T-helper 9 cell (primary cell): Measurements from ENCODE around the gene SCYGR5.
"Not testable (repeated sequence)": the region's sequence is repeated elsewhere in the genome, so short reads cannot be mapped to it uniquely, and the experiment has no call there.

Experiments used
- DNase-seq: peaks from one replicate; pipeline ENCODE4 v3.0.0-alpha.2; 2020
- total RNA-seq, 2 donors: gene quantifications; one replicate each; lab custom pipeline; 2026; lab: John Stamatoyannopoulos, UW

SCYGR5 gene, protein sequence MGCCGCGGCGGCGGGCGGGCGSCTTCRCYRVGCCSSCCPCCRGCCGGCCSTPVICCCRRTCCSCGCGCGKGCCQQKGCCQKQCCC
- total RNA-seq = 0 reads per million in 2 donors

DNA sequence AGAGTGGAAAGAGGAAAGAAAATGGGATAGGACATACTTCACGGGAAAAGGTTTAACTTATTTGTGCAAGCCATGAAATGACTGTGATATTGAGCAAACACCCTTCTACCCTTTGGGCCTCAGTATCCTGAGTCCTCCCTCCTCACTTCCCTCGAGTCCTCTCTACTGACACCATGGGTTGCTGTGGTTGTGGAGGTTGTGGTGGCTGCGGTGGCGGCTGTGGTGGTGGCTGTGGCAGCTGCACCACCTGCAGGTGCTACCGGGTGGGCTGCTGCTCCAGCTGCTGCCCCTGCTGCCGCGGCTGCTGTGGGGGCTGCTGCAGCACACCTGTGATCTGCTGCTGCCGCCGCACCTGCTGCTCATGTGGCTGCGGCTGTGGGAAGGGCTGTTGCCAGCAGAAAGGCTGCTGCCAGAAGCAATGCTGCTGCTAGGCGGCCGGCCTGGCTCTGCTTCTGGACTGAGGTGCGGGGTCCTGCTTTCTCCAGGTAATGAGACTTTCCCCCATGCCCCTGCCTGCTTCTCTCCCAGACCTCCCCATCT lies at the start of gene SCYGR5:
Gene SCYGR5, plus strand, starts transcription at position 174 of the 540 bp plus-strand sequence. Its CDS starts 0 bp downstream, at position 174.
- not testable (repeated sequence) for DNase-seq

DNA sequence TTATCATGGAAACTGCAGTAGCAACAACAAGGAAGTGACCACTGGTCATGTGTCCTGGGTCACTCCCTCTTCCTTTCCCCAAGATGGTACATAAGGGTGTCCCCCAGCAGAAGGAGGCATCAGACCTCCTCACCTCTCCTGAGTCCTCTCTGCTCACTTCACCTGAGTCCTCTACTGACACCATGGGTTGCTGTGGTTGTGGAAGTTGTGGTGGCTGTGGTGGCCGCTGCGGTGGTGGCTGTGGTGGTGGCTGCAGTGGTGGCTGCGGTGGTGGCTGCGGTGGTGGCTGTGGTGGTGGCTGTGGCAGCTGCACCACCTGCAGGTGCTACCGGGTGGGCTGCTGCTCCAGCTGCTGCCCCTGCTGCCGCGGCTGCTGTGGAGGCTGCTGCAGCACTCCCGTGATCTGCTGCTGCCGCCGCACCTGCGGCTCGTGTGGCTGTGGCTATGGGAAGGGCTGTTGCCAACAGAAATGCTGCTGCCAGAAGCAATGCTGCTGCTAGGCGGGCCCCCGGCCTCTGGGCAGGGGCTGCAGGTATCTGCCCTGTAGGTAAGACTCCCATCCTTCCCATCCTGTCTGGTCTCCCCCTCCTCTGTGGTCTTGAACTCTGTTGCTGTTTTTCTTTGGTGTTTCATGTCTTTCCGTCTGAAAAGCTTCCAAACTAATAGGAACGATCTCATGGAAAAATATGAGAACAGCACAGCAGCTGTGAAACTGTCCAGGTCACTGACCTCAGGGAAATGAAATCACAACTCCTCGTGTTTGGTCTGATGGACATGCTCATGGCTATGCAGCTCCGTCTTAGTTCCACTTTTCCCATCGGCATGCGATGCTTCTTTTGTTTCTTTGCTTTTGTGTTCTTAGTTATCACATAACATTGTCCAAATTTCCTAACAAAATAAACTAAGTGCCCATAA lies 49.0 kb upstream of the SCYGR5 start, which contains the start of gene SCYGR4:
Gene SCYGR4, plus strand, starts transcription at position 183 of the 915 bp plus-strand sequence. Its CDS starts 0 bp downstream, at position 183.
- DNase-seq = no peak

DNA sequence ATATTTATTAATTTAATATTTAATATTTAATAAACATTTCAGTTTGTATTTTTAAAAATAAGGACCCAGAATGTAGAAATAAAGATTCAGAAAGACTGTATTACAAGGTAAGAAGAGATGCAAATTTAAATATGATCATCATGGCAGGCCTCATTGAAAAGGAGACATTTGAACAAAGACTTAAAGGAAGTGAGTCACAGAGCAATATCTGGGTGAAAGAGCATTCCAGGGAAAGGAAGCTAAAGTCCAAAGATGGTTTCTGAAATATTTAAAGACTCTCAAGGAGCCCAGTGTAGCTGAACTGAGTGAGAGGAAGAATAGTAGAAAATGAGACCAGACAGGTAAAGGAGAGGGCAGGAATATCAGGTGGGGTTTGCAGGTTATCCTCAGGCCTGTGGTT lies 43.4 kb upstream of the SCYGR5 start:
- DNase-seq = no peak

DNA sequence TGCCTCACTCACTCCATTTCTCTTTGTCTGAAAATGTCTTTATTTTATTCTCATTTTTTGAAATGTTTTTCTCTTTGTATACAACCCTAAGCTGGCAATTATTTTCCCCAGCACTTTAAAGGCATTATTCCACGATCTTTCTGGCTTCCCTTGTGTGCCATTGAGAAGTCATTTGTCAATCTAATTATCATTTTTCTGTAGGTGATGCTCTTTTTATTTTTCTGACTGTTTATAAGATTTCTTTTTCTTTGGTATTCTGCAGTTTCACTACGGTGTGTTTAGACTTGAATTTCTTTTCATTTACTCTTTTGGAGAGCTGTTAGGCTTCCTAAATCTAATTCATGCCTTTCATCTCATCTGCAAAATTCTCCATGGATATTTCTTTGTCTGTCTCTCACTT lies 41.2 kb upstream of the SCYGR5 start:
- no peak for DNase-seq

DNA sequence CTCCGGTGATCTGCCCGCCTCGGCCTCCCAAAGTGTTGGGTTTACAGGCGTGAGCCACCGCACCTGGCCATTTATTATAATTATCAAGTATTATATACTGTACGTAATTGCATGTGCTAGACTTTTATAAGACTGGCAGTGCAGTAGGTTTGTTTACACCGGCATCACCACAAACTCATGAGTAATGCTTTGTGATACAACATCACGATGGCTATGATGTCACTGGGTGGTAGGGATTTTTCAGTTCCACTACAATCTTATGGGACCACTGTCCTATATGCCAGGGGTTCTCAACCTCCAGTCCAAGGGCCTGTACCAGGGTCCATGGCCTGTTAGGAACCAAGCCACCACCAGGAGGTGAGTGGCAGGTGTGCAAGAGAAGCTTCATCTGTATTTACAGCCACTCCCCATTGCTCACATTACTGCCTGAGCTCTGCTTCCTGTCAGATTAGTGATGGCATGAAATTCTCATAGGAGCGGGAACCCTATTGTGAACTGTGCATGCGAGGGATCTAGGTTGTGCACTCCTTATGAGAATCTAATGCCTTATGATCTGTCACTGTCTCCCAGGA lies 39.9 kb upstream of the SCYGR5 start:
- no peak for DNase-seq

DNA sequence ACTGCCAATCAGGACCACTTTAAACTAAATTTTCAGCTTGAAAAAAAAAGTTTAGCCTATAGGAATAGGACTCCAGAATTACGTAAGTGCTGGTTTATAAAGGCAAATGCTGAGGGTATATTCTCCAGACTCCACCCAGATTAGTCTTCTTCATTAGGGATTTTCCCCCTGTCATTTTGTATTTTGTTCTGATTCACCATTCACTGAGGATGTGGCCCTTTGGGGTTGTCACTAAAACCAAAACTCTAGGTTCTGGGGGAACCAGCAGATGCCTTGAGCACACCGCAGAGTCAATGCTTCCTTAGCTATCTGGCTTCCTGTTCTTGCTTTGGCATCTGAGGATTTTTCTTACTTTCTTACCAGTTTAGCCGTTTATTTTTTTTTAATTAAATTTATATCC lies 38.8 kb upstream of the SCYGR5 start:
- no peak for DNase-seq

DNA sequence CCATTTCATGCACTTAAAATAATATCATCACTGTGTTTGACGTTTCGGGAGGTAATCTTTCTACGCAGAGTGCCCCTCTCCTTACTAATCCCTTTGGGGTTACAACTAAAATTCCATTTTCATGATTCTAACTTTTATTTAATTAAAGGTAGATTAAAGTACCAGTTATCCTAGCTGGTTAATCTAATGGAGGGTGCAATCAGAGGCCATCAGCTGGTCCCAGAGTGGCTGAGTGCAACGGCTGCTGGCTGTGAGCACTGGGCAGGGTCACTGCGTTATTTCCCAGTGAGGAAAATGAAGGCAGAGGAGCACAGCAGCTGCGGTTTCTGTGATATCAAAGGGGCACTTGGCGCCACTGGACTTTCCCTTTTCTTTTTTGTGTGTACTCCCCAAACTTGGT lies 37.2 kb upstream of the SCYGR5 start:
- no peak for DNase-seq

DNA sequence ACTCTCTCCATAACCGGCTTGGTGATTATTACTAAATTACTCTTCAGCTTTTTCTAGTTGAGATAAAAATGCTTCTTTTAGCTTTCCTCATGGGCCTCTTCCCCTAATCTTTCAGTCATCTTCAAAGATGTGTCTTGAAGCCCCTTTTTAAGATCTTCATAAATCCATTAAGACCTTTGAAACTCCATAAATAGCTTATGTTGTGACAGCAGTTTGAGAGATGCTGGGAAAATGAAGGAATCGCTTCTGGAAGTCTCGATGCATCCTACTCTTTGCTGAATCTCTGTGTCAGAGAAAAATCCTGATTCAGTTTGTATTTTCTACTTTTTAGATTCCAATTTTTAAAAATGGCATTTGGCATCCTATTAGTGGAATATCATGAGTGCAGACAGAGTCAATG lies 36.3 kb upstream of the SCYGR5 start:
- no peak for DNase-seq

DNA sequence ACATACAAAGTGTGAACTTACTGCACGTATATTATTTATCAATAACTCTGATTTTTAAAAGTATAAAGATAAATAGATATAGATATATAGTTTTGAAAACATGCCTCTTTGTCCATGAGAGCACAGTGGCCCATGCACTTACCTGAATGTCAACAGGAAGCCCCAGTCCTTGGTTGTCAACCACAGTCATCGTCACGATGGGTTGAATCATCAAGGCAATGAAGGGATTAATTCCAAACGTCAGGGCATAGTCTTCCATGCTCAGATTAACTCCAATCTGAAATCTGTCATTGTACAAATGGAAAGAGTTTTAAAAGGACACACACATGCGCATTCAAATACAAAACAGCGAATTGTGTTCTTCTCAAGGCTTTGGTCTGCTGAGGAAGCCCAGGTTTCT lies 33.8 kb upstream of the SCYGR5 start:
- no peak for DNase-seq

DNA sequence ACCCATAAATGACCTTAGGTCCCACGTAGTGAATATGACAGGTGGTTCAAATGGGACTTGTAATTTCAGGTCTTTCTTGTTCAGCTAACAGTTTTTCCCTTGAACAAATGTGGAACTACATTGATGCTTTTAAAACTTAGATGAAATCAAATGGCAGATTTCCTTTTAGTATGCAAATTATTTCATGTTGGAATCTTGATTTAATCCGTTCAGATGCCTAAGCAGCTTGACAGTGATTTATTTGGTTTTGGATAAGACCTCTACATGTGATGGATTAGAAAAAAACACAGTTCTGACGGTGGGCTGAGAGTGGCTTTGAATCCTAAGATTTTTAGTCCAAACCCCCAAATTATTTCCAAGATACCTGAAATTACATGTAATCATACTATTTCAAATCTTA lies 32.4 kb upstream of the SCYGR5 start:
- no peak for DNase-seq

DNA sequence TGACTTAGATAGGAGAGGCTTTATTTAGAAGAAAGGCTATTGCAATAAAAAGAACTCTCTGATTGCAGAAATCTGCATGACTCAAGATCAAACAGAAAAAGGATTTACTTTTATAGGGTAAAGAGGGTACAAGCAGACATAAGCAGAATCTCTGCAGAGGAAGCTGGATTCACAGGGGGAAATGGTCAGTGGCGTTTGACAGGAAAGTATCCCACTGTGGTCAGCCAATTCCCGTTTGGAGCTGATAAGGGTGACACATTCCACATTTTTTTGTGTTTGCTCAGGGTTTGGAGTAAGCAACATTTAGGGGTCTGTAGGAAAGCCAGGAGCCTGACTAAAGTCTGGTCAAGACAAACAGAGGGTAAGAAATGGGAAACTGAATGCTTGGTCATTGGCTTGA lies 23.9 kb upstream of the SCYGR5 start:
- no peak for DNase-seq

DNA sequence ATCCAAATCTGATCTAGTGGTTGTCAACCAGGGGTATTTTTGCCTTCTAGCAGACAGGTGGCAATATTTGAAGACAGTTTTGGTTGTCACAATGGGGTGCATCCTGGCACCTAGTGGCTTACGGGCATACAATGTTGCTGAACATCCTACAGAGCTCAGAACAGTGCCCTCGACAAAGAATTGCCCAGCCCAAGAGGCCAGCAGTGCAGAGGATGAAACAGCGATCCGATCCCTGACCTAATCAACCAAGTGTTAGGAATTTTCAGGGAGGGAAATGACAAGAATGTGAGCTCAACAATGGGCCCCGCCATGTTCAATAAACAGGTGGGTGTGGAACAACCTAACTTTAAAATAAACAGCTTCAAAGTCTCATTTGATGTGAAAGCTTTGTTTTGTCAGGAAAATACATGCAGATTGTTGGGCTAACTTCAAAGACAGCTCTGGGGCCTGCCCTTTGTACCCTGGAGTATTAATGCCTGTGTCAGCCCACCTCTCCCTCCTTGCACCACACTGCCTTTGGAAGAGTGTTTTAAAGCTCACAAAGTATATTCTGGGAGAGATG lies 22.5 kb upstream of the SCYGR5 start:
- no peak for DNase-seq

DNA sequence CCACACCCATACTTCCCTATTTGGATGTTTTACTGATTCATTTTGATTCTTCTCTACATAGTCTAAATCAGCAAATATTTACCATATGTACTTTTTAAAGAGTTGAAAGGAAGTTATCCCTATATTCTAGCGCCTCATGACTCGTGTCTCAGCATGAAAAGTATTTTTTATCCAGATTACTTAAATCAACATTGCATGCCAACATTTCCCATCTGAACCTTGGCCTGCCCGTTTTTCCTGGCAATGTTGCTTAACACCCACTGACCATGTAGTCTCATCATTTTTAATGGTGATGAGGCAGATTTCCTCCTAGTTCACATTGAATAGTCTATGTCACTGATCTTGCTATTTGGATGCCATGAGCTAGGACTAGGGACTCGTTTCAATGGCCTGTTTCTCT lies 13.2 kb upstream of the SCYGR5 start:
- DNase-seq = no peak

DNA sequence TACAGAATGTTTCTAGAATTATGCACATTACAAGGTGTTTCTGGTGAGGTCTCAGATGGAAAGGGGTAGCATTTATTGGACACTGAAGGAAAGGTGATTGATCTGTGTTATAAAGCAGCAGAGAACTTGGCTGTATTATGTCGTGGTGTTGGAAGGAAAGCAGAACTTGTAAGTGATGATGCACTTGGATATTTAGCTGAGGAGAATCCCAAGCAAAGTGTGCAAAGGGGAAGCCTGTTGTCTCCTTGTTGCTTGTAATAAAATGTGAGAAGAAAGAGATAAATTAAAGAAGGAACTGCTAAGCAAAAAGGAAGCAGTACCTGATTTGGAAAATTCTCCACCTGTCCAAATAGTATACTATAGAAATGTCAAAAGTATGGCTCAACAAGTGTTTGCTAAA lies 12.2 kb upstream of the SCYGR5 start:
- DNase-seq = no peak

DNA sequence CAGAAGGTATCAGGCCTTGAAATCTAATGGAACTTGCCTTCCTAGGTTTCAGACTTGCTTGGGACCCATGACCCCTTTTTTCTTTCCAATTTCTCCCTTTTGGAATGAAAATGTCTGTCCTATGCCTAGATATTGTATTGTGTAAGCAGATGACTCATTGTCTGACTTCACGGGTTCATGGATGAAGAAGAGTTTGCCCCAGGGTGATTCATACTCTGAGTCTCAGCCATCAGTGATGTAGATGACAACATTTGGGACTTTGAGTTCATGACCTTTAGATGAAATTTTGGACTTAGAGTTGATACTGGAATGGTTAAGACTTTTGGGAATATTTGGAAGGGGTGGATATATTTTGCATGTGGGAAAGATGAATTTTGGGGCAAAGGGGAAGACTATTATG lies 11.2 kb upstream of the SCYGR5 start:
- no peak for DNase-seq

DNA sequence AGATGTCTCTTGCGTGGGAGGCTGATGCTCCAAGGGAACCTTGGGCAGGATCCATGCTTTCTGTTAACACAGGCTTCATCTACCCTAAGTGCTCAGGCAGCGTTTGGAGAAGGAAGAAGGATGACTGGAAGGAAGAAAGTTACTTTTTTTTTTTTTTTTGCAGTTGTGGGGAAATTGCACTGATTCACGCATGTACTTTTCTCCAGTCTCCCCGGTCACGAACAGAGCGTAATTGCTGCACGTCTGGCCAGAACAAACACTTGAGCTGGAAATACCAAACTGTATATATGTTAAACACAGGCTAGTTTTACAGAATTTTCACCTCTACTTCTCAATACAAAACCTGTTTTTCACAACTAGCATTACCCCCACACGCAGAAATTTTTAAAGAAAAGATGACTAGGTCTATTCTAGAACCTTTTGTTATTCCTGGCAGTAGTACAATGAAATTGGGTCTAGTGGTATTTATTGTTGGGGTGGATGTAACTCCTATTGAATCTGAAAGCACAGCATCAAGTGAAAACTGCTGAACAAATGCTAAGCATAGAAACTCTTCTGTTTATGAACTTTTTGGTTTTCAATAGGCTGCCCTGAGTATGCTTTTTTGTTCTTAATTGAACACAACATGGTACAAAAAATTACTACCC lies 9.3 kb upstream of the SCYGR5 start:
- DNase-seq = no peak

DNA sequence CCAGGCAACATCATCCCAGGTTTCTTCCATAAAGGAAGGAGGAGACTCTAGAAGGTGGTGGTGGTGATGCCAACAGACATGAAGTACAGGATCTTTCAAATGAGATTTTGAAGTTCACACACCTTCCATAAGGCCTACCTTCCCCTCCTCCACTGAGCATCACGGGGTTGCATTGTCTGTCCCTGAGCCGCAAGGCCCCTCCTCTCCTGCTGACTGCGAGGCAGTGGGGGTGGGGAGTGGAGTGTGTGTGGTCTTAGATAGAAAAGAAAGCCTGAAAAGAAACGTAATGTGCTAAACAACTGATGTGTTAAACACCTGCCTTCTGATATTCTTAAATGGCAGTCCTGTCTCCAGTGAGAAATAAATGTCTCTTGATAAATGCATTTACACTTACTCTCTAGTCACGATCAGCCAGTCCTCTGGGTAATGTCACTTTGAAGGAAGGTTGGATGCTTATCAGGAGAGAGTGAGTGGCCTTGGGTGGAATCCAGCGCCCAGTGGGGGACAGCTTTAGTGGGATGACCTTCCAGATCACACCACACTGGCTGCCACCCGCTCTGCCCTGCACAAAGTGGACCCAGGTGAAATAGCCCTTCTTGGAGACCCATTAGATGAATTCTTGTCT lies 5.5 kb upstream of the SCYGR5 start:
- DNase-seq = no peak

DNA sequence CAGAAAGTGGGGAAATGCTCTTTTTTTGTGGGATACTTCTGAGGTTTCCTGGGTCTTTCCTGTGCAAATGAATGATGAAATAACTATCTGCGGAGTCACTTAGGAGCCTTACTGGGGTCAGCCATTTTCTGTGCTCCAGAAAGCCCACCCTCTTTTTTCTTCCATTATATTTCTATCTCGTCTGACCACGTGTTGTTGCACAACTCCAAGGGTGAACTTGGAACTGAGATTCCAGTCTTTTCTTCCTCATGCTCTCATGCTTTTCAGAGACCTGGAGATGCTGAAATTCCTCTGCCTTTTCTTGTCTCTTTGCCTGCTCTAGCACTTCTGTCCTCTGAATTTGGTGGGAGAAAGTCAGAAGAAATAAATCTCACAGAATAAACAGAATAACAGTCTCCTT lies 4.8 kb upstream of the SCYGR5 start:
- DNase-seq = no peak

DNA sequence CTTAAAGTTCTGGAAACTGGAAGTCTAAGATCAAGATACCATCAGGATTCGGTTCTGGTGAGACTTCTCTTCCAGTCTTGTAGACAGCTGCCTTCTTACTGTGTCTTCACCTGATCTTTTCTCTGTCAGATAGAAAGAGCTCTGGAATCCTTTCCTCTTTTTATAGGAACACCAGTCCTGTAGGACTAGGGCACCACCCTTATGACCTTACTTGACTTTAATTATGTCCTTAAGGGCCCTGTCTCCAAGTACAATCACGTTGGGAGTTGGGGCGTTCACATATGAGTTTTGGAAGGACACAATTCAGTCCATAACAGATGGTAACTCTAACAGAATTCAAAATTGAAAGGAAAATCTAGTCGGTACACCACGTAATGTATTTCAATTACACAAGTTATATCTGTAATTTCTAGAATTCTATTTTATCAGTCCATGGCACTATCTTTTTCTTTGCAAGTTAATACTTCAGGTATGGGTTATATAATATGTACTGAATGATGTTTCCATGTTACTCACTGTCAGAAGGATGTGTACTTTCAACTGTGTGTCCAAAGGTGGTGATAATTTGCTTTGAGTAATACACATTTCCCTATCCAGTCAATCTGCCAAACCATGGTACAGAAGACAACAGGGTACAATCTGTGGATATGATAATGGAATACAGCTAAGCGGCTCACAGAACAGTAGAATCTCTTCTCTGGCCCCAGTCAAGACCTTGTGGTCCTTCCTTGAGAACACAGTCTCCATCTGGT lies 1.2 kb upstream of the SCYGR5 start:
- no peak for DNase-seq

DNA sequence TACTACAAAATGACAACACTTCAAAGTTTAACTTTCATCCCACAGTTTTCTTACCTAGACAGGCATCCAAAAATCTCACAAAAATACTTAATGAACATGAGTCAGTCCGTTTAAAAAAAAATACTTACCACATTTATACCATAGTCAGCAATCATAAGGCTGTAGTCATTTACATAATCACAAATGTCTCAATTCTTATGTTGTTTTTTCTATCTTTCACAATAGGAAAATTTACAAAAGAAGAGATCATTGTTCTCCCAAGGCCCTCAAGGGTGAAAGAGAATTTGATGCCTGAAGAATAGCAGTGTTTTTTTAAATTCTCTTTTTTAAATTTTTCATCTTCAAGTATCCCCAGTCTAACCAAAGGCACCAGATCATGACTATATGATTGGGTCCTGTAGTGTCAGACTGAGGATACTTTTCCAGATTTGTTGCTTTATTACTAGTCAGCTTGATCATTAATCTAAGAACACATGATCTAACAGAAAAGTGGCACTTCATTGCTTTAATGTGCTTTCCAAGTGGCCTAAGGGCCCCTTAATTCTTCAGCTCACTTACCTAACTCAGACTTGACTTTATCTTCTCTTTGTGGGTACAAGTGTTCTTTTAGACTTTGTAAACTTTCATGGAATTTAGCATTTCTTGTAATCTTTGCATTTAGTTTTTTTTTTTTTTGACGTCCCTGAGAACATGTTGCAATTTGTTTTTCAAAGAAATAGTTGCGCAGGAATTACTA lies 4.7 kb downstream of the SCYGR5 start:
- no peak for DNase-seq

DNA sequence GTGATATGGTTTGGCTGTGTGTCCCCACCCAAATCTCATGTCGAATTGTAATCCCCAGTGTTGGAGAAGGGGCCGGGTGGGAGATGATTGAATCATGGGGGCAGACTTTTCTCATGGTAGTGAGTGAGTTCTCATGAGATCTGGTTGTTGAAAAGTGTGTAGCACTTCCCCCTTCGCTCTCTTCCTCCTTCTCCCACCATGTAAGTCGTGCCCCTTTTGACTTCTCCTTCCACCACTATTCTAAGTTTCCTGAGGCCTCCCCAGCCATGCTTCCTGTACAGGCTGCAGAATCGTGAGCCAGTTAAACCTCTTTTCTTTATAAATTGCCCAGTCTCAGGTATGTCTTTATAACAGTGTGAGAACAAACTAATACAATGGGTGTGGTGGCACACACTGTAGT lies 7.0 kb downstream of the SCYGR5 start:
- DNase-seq = not testable (repeated sequence)
